Neural progenitor cell (in vitro differentiated cells): ENCODE measurements around the gene C20orf204. TPM values are rescaled to one million over a fixed set of nuclear protein-coding genes. Genes with fewer than 3 reads are reported as not detected.

Experiments used
- microRNA-seq: library from miRNA; unstranded; fragments of <30 nt; microRNA quantifications from one replicate; pipeline ENCODE4, GENCODE V29; 2016
- small RNA-seq: library from RNA; depleted of rRNA; stranded (forward); fragments of <200 nt; gene quantifications from one replicate; pipeline ENCODE3, GENCODE V24; 2015
- total RNA-seq: library from RNA; depleted of rRNA; stranded (reverse); fragments of >200 nt; gene quantifications from 2 replicates; pipeline ENCODE4 v1.2.3, GENCODE V29; 2015; ENCODE audit warnings: low replicate concordance

Gene C20orf204
- total RNA-seq, 1 donor from 2014 or later, result 0.04 TPM

Small RNA genes lying within 50 kb of the gene (microRNA-seq; reads per million reads assigned to microRNA genes)
- gene MIR6813, result not detected

Small RNA genes lying within 50 kb of the gene (small RNA-seq; reads per million reads assigned to genes)
- gene AL355803.1, result not detected
- gene MIR6813, result not detected

Other genes with a start within 250 kb of the C20orf204 start
- gene ZBTB46, start 204.9 kb upstream of the C20orf204 start, total RNA-seq, result 8.1 and 13.9 TPM in 2 replicates
- not detected in 2 replicates for gene ABHD16B, start 174.7 kb upstream of the C20orf204 start, total RNA-seq
- gene TPD52L2, start 170.9 kb upstream of the C20orf204 start, total RNA-seq, result 66.6 and 80.1 TPM in 2 replicates
- 17.2 and 37.9 TPM in 2 replicates for gene DNAJC5, start 141.1 kb upstream of the C20orf204 start, total RNA-seq
- 10.8 and 22.7 TPM in 2 replicates for gene UCKL1, start 79.8 kb upstream of the C20orf204 start, total RNA-seq
- 2.9 and 11.4 TPM in 2 replicates for gene ZNF512B, start 66.3 kb upstream of the C20orf204 start, total RNA-seq
- 0.19 and 4.9 TPM in 2 replicates for gene SAMD10, start 56.5 kb upstream of the C20orf204 start, total RNA-seq
- 51.9 and 77.0 TPM in 2 replicates for gene PRPF6, start 55.0 kb upstream of the C20orf204 start, total RNA-seq
- gene SOX18, start 13.5 kb downstream of the C20orf204 start, total RNA-seq, result not detected in 2 replicates
- gene TCEA2, start 27.0 kb downstream of the C20orf204 start, total RNA-seq, result 23.2 and 51.2 TPM in 2 replicates
- 2.0 and 11.0 TPM in 2 replicates for gene RGS19, start 43.3 kb downstream of the C20orf204 start, total RNA-seq
- gene OPRL1, start 43.9 kb downstream of the C20orf204 start, total RNA-seq, result 1.3 and 3.3 TPM in 2 replicates
- 0.99 TPM in 1 of 2 replicates, not detected in the other for gene LKAAEAR1, start 48.2 kb downstream of the C20orf204 start, total RNA-seq
- not detected in 2 replicates for gene NPBWR2, start 71.4 kb downstream of the C20orf204 start, total RNA-seq
- gene MYT1, start 128.3 kb downstream of the C20orf204 start, total RNA-seq, result 1.2 and 1.5 TPM in 2 replicates
- gene PCMTD2, start 219.6 kb downstream of the C20orf204 start, total RNA-seq, result 101 and 105 TPM in 2 replicates